Activated CD4-positive, alpha-beta T cell treated with anti-CD3 and anti-CD28 coated beads, Interleukin-10, Interleukin-2, amounts not matched to agents 100 ng/mL and 50 ng/mL, durations not matched to agents 16 hours and 8 hours (primary cell): ENCODE results near the gene ZNF469.
"Not testable (repeated sequence)": the region's sequence is repeated elsewhere in the genome, so short reads cannot be mapped to it uniquely, and the experiment has no call there.

Source experiments
- DNase-seq: peaks from one replicate; pipeline ENCODE4 v3.0.0-alpha.2; 2020

Gene ZNF469

GRCh38 chr16:88348377-88349152 lies 34.2 kb upstream of the ZNF469 start:
- DNase-seq, result no peak

GRCh38 chr16:88349153-88349902 lies 33.4 kb upstream of the ZNF469 start:
- DNase-seq, result no peak

- DNase-seq, result no peak
Observed at GRCh38 chr16:88349903-88350900, 32.6 kb upstream of the ZNF469 start.

- DNase-seq, result no peak
Observed at GRCh38 chr16:88350922-88351321, 31.8 kb upstream of the ZNF469 start.

GRCh38 chr16:88351491-88352101 lies 31.2 kb upstream of the ZNF469 start:
- DNase-seq, result no peak

GRCh38 chr16:88352261-88353200 lies 30.2 kb upstream of the ZNF469 start:
- DNase-seq, result no peak

GRCh38 chr16:88353232-88353631 lies 29.5 kb upstream of the ZNF469 start:
- DNase-seq, result no peak

GRCh38 chr16:88353691-88354090 lies 29.1 kb upstream of the ZNF469 start:
- no peak for DNase-seq

- no peak for DNase-seq
Observed at GRCh38 chr16:88354229-88355092, 28.3 kb upstream of the ZNF469 start.

- no peak for DNase-seq
Observed at GRCh38 chr16:88355093-88355388, 27.7 kb upstream of the ZNF469 start.

- DNase-seq, result no peak
Observed at GRCh38 chr16:88355389-88356123, 27.2 kb upstream of the ZNF469 start.

- no peak for DNase-seq
Observed at GRCh38 chr16:88356124-88356726, 26.5 kb upstream of the ZNF469 start.

GRCh38 chr16:88356727-88357199 lies 26.0 kb upstream of the ZNF469 start:
- DNase-seq, result no peak

GRCh38 chr16:88357317-88358022 lies 25.3 kb upstream of the ZNF469 start:
- no peak for DNase-seq

- DNase-seq, result no peak
Observed at GRCh38 chr16:88358023-88358420, 24.7 kb upstream of the ZNF469 start.

- no peak for DNase-seq
Observed at GRCh38 chr16:88359008-88359407, 23.8 kb upstream of the ZNF469 start.

- not testable (repeated sequence) for DNase-seq
Observed at GRCh38 chr16:88360401-88360800, 22.4 kb upstream of the ZNF469 start.

GRCh38 chr16:88360999-88361398 lies 21.8 kb upstream of the ZNF469 start:
- no peak for DNase-seq

- no peak for DNase-seq
Observed at GRCh38 chr16:88361775-88362174, 21.0 kb upstream of the ZNF469 start.
